Suprapubic skin (tissue), 3 donors: ENCODE results near the gene KIF12.

ENCODE experiments used
- EP300 ChIP-seq: sonication (generic); formaldehyde crosslinking; IDR thresholded peaks from one replicate; pipeline ENCODE4 v1.6.1; 2017; ENCODE audit warnings: antibody characterized with exemption
- TF ChIP-seq, protein P1 (sequence below), 2 donors: fragments of 200-600 bp in 1 of 2; fragments of 450-650 bp in 1 of 2; sonication (generic) in 1 of 2; IDR thresholded peaks; one replicate each; pipeline ENCODE4 v1.5.1; 2016 to 2019; ENCODE audit warnings: antibody characterized with exemption in 2 of 2, mild to moderate bottlenecking in 1 of 2, moderate library complexity in 1 of 2

DNA sequence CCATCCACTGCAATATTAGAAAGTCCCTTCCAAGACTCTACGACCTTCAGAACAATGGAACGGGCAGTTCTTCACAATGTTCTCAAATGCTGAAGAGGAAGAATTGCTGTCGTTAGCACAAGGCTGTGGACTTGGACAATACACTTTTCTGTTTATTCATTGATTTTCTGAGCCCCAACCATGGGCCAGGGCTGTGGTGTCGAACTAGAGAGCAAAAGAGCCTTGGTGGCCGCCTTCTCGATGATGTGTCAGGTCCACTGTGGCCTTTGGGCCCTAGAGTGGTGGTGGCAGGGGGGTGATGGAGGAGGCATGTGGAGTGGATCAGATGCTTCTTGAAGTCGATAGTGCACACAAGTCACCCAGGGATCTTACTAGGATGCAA, 18.5 kb upstream of the KIF12 start:
- TF ChIP-seq, protein P1, sequence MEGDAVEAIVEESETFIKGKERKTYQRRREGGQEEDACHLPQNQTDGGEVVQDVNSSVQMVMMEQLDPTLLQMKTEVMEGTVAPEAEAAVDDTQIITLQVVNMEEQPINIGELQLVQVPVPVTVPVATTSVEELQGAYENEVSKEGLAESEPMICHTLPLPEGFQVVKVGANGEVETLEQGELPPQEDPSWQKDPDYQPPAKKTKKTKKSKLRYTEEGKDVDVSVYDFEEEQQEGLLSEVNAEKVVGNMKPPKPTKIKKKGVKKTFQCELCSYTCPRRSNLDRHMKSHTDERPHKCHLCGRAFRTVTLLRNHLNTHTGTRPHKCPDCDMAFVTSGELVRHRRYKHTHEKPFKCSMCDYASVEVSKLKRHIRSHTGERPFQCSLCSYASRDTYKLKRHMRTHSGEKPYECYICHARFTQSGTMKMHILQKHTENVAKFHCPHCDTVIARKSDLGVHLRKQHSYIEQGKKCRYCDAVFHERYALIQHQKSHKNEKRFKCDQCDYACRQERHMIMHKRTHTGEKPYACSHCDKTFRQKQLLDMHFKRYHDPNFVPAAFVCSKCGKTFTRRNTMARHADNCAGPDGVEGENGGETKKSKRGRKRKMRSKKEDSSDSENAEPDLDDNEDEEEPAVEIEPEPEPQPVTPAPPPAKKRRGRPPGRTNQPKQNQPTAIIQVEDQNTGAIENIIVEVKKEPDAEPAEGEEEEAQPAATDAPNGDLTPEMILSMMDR (IDR thresholded peaks at IDR 0.05) = no peak
- no peak for TF ChIP-seq EP300
